Fibroblast of the aortic adventitia (primary cell): Measurements from ENCODE around the gene UBE2QL1. TPM values are rescaled to one million over a fixed set of nuclear protein-coding genes. Genes with fewer than 3 reads are reported as not detected.

ENCODE experiments used
- DNase-seq: peaks from one replicate; pipeline ENCODE4 v3.0.0-alpha.2; 2010; ENCODE audit warnings: low read depth
- H3K4me3 ChIP-seq: 2 replicates; pipeline ENCODE4 v1.5.1; 2011; ENCODE audit warnings: low read depth, mild to moderate bottlenecking, control low read depth, low read length, moderate library complexity
- CTCF ChIP-seq: IDR thresholded peaks from 2 replicates; pipeline ENCODE4 v1.5.1; 2011; ENCODE audit warnings: mild to moderate bottlenecking, low read length, control low read depth, inconsistent platforms; ENCODE audit not compliant: insufficient read depth
- total RNA-seq: library from RNA; depleted of rRNA; stranded (reverse); fragments of >200 nt; gene quantifications from 2 replicates; pipeline ENCODE4 v1.2.3, GENCODE V29; 2012; ENCODE audit warnings: low replicate concordance

UBE2QL1 gene
- total RNA-seq, 1 donor: under 0.01 TPM

- no peak overlapping the region for H3K4me3 ChIP-seq
- DNase-seq: no peak
- no peak for TF ChIP-seq CTCF
Measured at GRCh38 chr5:6405591-6405990, 43.1 kb upstream of the UBE2QL1 start.

DNA sequence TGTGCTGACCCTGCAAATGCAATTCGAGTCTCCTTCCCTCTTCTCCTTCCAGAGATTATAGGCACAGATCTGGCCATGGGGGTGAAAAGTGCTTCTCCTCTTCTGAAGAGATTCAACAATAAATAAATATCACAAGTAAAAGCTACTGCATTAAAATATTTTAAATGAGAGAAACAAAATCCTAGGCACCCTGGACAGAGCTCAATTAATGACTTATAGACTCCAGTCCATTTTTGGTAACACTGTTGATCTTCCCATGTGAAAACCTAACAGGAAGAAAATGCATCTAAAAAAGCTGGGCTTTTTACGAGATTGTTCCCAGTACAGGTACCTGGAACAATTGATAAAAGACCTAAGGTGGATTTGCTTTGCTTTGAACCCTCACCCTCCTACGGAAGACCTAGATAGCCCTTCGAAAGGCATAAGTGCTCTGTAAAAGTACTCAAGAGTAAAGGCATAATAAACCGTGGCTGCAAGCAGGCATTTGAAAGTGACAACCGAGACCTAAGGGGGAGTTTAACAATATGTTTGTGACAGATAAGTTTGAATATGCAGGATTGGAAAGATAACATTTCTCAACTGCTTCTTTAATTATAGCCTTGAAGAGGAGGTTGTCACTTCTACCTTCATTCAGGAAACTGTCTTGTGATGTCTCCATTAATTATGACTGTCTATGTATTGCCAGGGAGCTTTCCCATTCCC, 41.0 kb upstream of the UBE2QL1 start:
- TF ChIP-seq CTCF: no peak
- no peak overlapping the region for H3K4me3 ChIP-seq
- DNase-seq: no peak

GRCh38 chr5:6408260-6408596, 40.4 kb upstream of the UBE2QL1 start:
- no peak for TF ChIP-seq CTCF
- no peak for DNase-seq
- no peak overlapping the region for H3K4me3 ChIP-seq

DNA sequence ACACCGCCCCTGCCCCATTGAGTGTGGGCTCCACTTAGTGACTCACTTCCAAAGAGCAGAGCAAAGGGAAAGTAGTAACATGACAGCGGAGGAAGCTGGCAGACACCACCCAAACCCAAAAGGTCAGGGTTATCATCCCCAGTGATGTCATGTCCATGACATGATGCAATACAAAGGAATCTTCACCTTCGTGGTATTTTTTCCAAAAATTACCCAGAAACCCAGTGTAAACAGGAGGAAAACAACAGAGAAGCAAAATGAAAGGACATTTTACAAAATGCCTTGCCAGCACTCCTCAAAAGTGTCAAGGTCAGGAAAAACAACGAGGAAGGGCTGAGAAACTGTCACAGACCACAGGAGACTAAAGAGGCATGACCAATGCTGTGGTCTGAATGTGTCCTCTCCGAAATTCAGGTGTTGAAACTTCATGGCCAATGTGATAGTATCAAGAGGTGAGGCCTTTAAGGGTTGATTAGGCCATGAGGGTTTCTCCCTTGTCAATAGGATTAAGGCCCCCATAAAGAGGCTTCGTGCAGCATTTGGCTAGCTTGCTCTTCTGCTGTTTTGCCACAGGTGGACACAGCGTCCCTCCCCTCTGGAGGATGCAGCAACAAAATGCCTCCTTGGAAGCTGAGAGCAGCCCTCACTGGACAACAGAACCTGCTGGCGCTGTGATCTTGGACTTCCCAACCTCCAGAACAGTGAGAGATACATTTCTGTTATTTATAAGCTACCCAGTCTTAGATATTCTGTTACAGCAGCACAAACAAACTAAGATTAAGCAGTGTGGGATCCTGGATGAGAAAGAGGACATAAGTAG, 39.8 kb upstream of the UBE2QL1 start:
- H3K4me3 ChIP-seq: no peak overlapping the region
- DNase-seq: peak; percentile 27
- TF ChIP-seq CTCF: no peak

- no peak for DNase-seq
- TF ChIP-seq CTCF: no peak
- H3K4me3 ChIP-seq: no peak overlapping the region
Measured at GRCh38 chr5:6410421-6410820, 38.2 kb upstream of the UBE2QL1 start.

DNA sequence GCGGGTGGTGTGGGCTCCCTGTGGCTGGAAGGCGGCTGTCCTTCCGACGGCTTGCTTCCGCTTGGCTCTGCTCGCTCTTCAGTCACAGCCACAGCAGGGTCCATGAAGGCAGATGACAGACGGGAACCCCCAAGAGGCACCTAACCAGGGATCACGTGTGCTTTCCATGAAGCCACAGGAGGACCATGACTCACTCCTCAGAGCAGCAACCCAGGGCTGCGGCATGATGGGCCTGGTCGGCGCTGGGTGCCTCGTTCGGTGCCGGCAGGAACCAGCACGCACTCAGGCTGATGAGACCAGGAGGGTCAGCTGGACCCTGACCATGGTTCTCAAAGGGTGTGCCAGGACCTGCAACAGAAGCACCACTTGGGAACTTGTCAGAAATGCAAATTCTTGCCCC, 37.5 kb upstream of the UBE2QL1 start:
- no peak for TF ChIP-seq CTCF
- DNase-seq: no peak
- H3K4me3 ChIP-seq: no peak overlapping the region
